ENCODE results near the gene AKR1A1. TPM values are rescaled to one million over a fixed set of nuclear protein-coding genes. Genes with fewer than 3 reads are reported as not detected.

The AKR1A1 gene
- total RNA-seq, 3 donors from 2014 or later: 118 to 206 (median 190) TPM

DNA sequence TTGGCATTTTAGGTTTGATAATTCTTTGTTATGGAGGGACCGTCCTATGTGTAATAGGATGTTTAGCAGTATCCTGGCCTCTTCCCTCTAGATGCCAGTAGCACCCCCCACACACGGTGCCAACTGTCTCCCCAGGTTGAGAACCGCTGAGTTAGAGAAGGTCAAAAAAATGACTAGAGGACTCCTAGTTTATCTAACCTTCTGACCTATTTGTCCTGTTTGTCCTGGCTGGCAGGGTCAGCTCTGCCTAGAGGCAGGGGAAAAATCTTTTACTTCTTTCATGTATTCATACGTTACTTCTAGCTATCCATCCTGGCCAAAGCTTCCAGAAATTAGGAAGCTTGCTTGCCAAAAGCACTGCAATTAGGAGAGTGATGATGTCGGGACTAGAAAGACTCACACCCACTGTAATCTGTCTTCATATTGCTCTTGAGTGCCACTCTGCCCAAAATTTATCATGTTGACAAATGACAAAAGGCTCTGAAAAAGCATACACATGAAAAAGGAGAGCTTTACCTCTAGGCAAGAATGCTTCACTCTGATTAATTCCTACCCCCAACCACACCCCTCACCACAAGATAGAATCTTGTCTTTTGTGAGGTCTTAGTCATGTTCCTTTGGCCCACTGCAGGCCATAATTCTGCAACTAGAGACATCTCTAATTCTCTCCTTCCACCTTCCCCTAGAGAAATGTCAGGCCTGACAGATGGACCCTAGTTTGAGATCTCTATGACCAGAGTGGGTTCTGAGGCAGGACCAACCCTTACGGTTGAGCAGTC lies 14.4 kb upstream of the AKR1A1 start:
- intact Hi-C loops (cut with DNase I, micrococcal nuclease): no loop called here
- no peak for TF ChIP-seq CTCF (IDR thresholded peaks at IDR 0.05)
- no peak for DNase-seq
- Histone ChIP-seq H3K9me3 (no peaks in the 10 kb centered on the region), H3K36me3 (ENCODE audit: low read depth) (no peaks in the 10 kb centered on the region), H3K4me3 (no peak overlapping the region), H3K4me1 (ENCODE audit: low read depth) (no peaks in the 10 kb centered on the region)
- ATAC-seq: no peak

GRCh38 chr1:45536886-45537285 lies 13.7 kb upstream of the AKR1A1 start:
- no peak for TF ChIP-seq CTCF (IDR thresholded peaks at IDR 0.05)
- DNase-seq: no peak
- H3K4me1 ChIP-seq (ENCODE audit: low read depth): no peaks in the 10 kb centered on the region
- no peak for ATAC-seq
- H3K4me3 ChIP-seq: no peak overlapping the region
- intact Hi-C loops (cut with DNase I, micrococcal nuclease): no loop called here
- H3K36me3 ChIP-seq (ENCODE audit: low read depth): no peaks in the 10 kb centered on the region
- H3K9me3 ChIP-seq: no peaks in the 10 kb centered on the region

GRCh38 chr1:45541193-45541592 lies 9.4 kb upstream of the AKR1A1 start:
- ATAC-seq (no peak), DNase-seq (no peak)
- Histone ChIP-seq H3K4me3 (no peak overlapping the region), H3K4me1 (ENCODE audit: low read depth) (no peaks in the 10 kb centered on the region), H3K36me3 (ENCODE audit: low read depth) (no peaks in the 10 kb centered on the region), H3K9me3 (no peaks in the 10 kb centered on the region)
- intact Hi-C loops (cut with DNase I, micrococcal nuclease): no loop called here
- no peak for TF ChIP-seq CTCF (IDR thresholded peaks at IDR 0.05)

GRCh38 chr1:45542591-45542990 lies 8.0 kb upstream of the AKR1A1 start:
- intact Hi-C loops (cut with DNase I, micrococcal nuclease): no loop called here
- Histone ChIP-seq H3K4me3 (no peak overlapping the region), H3K36me3 (ENCODE audit: low read depth) (no peaks in the 10 kb centered on the region), H3K9me3 (no peaks in the 10 kb centered on the region), H3K4me1 (ENCODE audit: low read depth) (no peaks in the 10 kb centered on the region)
- no peak for TF ChIP-seq CTCF (IDR thresholded peaks at IDR 0.05)
- DNase-seq: peak in 2 of 3 donors; percentile 44 to 66
- ATAC-seq: peak; percentile 94

- Histone ChIP-seq H3K4me3 (no peak overlapping the region), H3K9me3 (no peaks in the 10 kb centered on the region), H3K4me1 (ENCODE audit: low read depth) (no peaks in the 10 kb centered on the region), H3K36me3 (ENCODE audit: low read depth) (no peaks in the 10 kb centered on the region)
- intact Hi-C loops (cut with DNase I, micrococcal nuclease): no loop called here
- ATAC-seq: peak; percentile 73
- peak; percentile 47 to 76 (median 67) for DNase-seq
- no peak for TF ChIP-seq CTCF (IDR thresholded peaks at IDR 0.05)
Measured at GRCh38 chr1:45543581-45544417, 6.8 kb upstream of the AKR1A1 start.
